Muscle layer of duodenum (tissue), 2 donors: Measurements from ENCODE around the gene ZNF835.
A peak's percentile ranks its signal among the peaks of the same experiment; 100 is the strongest.

Source experiments
- H3K27ac ChIP-seq: one replicate; pipeline ENCODE4 v1.7.0; 2013; ENCODE audit warnings: mild to moderate bottlenecking, low read length
- H3K27me3 ChIP-seq: one replicate; pipeline ENCODE4 v1.7.0; 2013; ENCODE audit warnings: low read depth, mild to moderate bottlenecking, control low read depth, low read length
- H3K36me3 ChIP-seq, 2 donors: one replicate each; pipeline ENCODE4 v1.7.0; 2013; ENCODE audit warnings: low read length in 2 of 2, control low read depth in 1 of 2, mild to moderate bottlenecking in 1 of 2; ENCODE audit not compliant: insufficient read depth in 2 of 2, control insufficient read depth in 1 of 2
- H3K4me1 ChIP-seq, 2 donors: one replicate each; pipeline ENCODE4 v1.7.0; 2013; ENCODE audit warnings: low read length in 2 of 2, mild to moderate bottlenecking in 2 of 2, control low read depth in 1 of 2, moderate library complexity in 1 of 2; ENCODE audit not compliant: insufficient read depth in 2 of 2, control insufficient read depth in 1 of 2
- H3K4me3 ChIP-seq, 2 donors: one replicate each; pipeline ENCODE4 v1.7.0; 2013; ENCODE audit warnings: low read length in 2 of 2, low read depth in 1 of 2, mild to moderate bottlenecking in 1 of 2
- H3K9me3 ChIP-seq, 2 donors: one replicate each; pipeline ENCODE4 v1.7.0; 2013; ENCODE audit warnings: low read length in 2 of 2, control low read depth in 1 of 2, mild to moderate bottlenecking in 1 of 2; ENCODE audit not compliant: control insufficient read depth in 1 of 2
- donor health status: healthy.

The ZNF835 gene

GRCh38 chr19:56622374-56622773 lies 49.2 kb downstream of the ZNF835 start:
- H3K27me3 ChIP-seq, result no peaks in the 10 kb centered on the region
- H3K4me1 ChIP-seq, result no peaks in the 10 kb centered on the region
- H3K27ac ChIP-seq, result no peak overlapping the region
- peaks cover 16 to 42% of the 10 kb centered on the region in 2 donors for H3K9me3 ChIP-seq
- H3K36me3 ChIP-seq, result peaks cover 22 to 66% of the 10 kb centered on the region in 2 donors
- H3K4me3 ChIP-seq, result peak overlapping the region in 1 of 2 donors; percentile 41

DNA sequence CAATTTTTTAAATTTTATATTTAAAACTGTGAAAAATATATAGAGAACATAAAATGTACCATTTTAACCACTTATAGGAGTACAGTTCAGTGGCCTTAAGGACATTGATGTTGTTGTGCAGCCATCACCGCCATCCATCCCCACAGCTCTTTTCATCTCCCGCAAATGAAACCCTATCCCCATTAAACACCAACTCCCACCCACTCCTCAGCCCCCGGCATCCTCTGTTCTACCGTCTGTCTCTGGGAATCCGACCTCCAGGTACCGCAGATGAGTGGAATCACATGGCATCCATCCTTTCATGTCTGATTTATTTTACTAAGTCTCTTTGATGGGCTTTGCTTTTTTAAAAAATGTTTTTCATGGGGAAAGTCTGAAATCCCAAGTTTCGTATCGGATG lies 52.4 kb downstream of the ZNF835 start:
- no peaks in the 10 kb centered on the region for H3K27me3 ChIP-seq
- H3K27ac ChIP-seq, result no peak overlapping the region
- no peak overlapping the region for H3K4me3 ChIP-seq
- peaks cover 20 to 70% of the 10 kb centered on the region in 2 donors for H3K36me3 ChIP-seq
- no peaks in the 10 kb centered on the region for H3K4me1 ChIP-seq
- H3K9me3 ChIP-seq, result peaks cover 33 to 59% of the 10 kb centered on the region in 2 donors

- no peak overlapping the region for H3K4me3 ChIP-seq
- H3K36me3 ChIP-seq, result peaks cover 20 to 68% of the 10 kb centered on the region in 2 donors
- H3K9me3 ChIP-seq, result peaks cover 42 to 62% of the 10 kb centered on the region in 2 donors
- no peaks in the 10 kb centered on the region for H3K4me1 ChIP-seq
- H3K27me3 ChIP-seq, result no peaks in the 10 kb centered on the region
- no peak overlapping the region for H3K27ac ChIP-seq
Measured at GRCh38 chr19:56617531-56617930, 54.0 kb downstream of the ZNF835 start.

DNA sequence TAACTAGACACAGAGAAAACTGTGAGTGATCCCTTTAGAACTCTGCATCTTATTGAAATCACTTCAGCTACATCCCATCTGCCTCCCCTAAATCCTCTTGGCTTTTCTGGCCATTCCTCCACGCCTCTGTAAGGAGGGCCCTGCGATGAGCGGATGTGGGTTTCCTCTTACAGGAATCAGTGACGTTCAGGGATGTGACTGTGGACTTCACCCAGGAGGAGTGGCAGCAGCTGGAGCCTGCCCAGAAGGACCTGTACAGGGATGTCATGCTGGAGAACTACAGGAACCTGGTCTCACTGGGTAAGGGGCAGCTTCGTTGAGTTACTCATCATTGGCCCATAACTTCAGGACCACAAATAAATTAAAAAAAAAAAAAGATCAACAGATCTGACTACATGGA lies 57.9 kb downstream of the ZNF835 start:
- H3K4me1 ChIP-seq, result no peaks in the 10 kb centered on the region
- H3K27me3 ChIP-seq, result no peaks in the 10 kb centered on the region
- H3K4me3 ChIP-seq, result peak overlapping the region in 1 of 2 donors; percentile 24
- peaks cover 11 to 64% of the 10 kb centered on the region in 2 donors for H3K36me3 ChIP-seq
- no peak overlapping the region for H3K27ac ChIP-seq
- H3K9me3 ChIP-seq, result peaks cover 44 to 62% of the 10 kb centered on the region in 2 donors

DNA sequence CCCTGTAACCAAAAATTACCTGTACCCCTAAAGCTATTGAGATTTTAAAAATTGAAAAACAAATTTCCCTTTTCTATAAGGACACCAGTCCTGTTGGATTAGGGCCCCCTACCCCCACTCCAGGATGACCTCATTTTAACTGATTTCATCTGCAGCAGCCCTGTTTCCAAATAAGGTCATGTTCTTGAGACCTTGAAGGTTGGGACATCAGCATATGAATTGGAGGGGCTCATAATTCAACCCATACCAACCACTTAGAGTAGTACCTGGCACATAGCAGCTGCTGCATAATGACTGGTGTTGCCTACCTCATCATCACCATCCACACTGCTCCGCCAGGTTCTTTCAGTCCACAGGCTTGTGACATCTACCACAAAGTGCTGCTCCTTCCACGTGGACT lies 58.8 kb downstream of the ZNF835 start:
- Histone ChIP-seq H3K9me3 (peaks cover 44 to 61% of the 10 kb centered on the region in 2 donors), H3K27me3 (no peaks in the 10 kb centered on the region), H3K27ac (no peak overlapping the region), H3K36me3 (peaks cover 8 to 60% of the 10 kb centered on the region in 2 donors), H3K4me3 (peak overlapping the region in 1 of 2 donors; percentile 24), H3K4me1 (no peaks in the 10 kb centered on the region)
